Stomach (tissue), 9 donors: ENCODE measurements around the gene DNAJC30. TPM values are rescaled to one million over a fixed set of nuclear protein-coding genes. Genes with fewer than 3 reads are reported as not detected.

Experiments
- DNase-seq, 2 donors: peaks; one replicate each; pipeline versions ENCODE4 v3.0.0 to v3.0.0-alpha.2; 2013 to 2019
- H3K27ac ChIP-seq, 5 donors: fragments of 200-600 bp in 4 of 5; sonication (generic) in 4 of 5; one replicate each; pipeline ENCODE4 v1.5.1; 2013 to 2019; ENCODE audit warnings: mild to moderate bottlenecking in 1 of 5, moderate library complexity in 1 of 5
- H3K27me3 ChIP-seq, 3 donors: fragments of 200-600 bp; sonication (generic); one replicate each; pipeline ENCODE4 v1.5.1; 2017 to 2019; ENCODE audit warnings: mixed run types in 1 of 3
- H3K36me3 ChIP-seq, 4 donors: fragments of 200-600 bp; sonication (generic); 1 replicate in 3 of 4; 2 replicates in 1 of 4; pipeline ENCODE4 v1.5.1; 2016 to 2019
- H3K4me1 ChIP-seq, 4 donors: fragments of 200-600 bp; sonication (generic); one replicate each; pipeline ENCODE4 v1.5.1; 2016 to 2019
- H3K4me3 ChIP-seq, 4 donors: fragments of 200-600 bp; sonication (generic) in 3 of 4; one replicate each; pipeline ENCODE4 v1.5.1; 2016 to 2019; ENCODE audit warnings: mild to moderate bottlenecking in 1 of 4
- H3K9me3 ChIP-seq, 4 donors: fragments of 200-600 bp; sonication (generic); one replicate each; pipeline ENCODE4 v1.5.1; 2016 to 2019
- CTCF ChIP-seq, 7 experiments: fragments of 450-650 bp in 4 of 7; fragments of 200-600 bp in 3 of 7; sonication (generic) in 3 of 7; IDR thresholded peaks; one replicate each; pipeline ENCODE4 v1.5.1; 2016 to 2019; ENCODE audit warnings: antibody characterized with exemption in 7 of 7, control low read depth in 2 of 7, mild to moderate bottlenecking in 1 of 7
- EP300 ChIP-seq: sonication (generic); formaldehyde crosslinking; IDR thresholded peaks from one replicate; pipeline ENCODE4 v1.6.1; 2017; ENCODE audit warnings: antibody characterized with exemption
- POLR2A ChIP-seq, 4 donors: fragments of 450-650 bp; IDR thresholded peaks; one replicate each; pipeline ENCODE4 v1.6.1; 2016; ENCODE audit warnings: antibody characterized with exemption in 4 of 4, control low read depth in 2 of 4, mild to moderate bottlenecking in 1 of 4, moderate library complexity in 1 of 4
- POLR2AphosphoS5 ChIP-seq, 3 donors: sonication (generic); formaldehyde crosslinking; IDR thresholded peaks; one replicate each; pipeline ENCODE4 v1.6.1; 2016; ENCODE audit warnings: antibody characterized with exemption in 3 of 3
- WGBS, 5 donors: extraction: QIAGEN DNeasy Blood & Tissue Kit in 3 of 5; methylation state at CpG; one replicate each; pipeline versions ENCODE4 v1.1.5 to v1.1.7; 2013 to 2018; 5-methylcytosine and 5-hydroxymethylcytosine counted together
- intact Hi-C: fragments of 100-400 bp; cut with DNase I; formaldehyde crosslinking; loops from one replicate; pipeline ENCODE4 v1.15.1; 2023; ENCODE audit warnings: low total_unique reads
- polyA plus RNA-seq, 3 donors: library from polyadenylated mRNA; stranded (reverse); fragments of 200-250 nt; gene quantifications; one replicate each; pipeline ENCODE4 v1.2.3, GENCODE V29; 2013
- total RNA-seq, 5 donors: library from RNA; depleted of rRNA; stranded (reverse); fragments of >200 nt; gene quantifications; one replicate each; pipeline versions ENCODE4 v1.1.0 to v1.2.3, GENCODE V29; 2014 to 2016
- donor health status: healthy with polysubstance abuse.
- donor health status: Bipolar disorder and iron deficiency.
- donor health status: healthy.

Gene DNAJC30
- total and polyA plus RNA-seq, 8 donors, result 1.2 to 11.3 (median 5.7) TPM; not detected in 1

DNA sequence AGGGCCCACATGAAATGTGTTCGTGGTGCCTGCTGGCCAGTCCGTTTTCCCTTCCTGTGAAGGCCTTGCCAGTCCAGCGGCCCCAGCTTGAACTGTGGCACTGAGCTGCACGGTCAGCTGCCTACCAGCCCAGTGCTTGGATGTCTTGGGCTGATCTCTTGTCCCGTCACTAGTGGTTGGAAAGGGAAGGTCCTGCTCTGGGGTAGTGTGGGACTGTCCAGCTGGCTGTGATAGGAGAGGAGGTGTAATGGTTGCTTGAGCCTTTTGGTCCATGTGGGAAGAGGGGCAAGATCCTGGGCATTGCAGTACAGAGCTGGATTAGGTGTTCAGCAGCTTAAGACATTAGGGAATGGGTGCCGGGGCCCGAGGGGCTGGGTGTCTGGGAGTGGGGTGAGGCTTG, 15.2 kb upstream of the DNAJC30 start:
- Histone ChIP-seq H3K4me3 (no peak overlapping the region), H3K27ac (no peak overlapping the region), H3K4me1 (peaks cover 0 to 3% (median 2%) of the 10 kb centered on the region in 4 donors), H3K9me3 (no peaks in the 10 kb centered on the region), H3K36me3 (peaks cover 42 to 97% (median 86%) of the 10 kb centered on the region in 4 donors), H3K27me3 (no peaks in the 10 kb centered on the region)
- DNase-seq, result no peak
- 84 to 92% (median 89%) methylated on average over 7 of the region's 7 CpGs for WGBS, 5 donors
- intact Hi-C loops, result no loop called here
- TF ChIP-seq CTCF (IDR thresholded peaks at IDR 0.05) (no peak), EP300 (no peak), POLR2AphosphoS5 (IDR thresholded peaks at IDR 0.05) (no peak), POLR2A (IDR thresholded peaks at IDR 0.05) (no peak)

- H3K27me3 ChIP-seq, result no peaks in the 10 kb centered on the region
- H3K36me3 ChIP-seq, result peaks cover 55 to 98% (median 94%) of the 10 kb centered on the region in 4 donors
- no peak overlapping the region for H3K4me3 ChIP-seq
- intact Hi-C loops, result no loop called here
- no peak for TF ChIP-seq POLR2A (IDR thresholded peaks at IDR 0.05)
- no peaks in the 10 kb centered on the region for H3K4me1 ChIP-seq
- no peak for DNase-seq
- WGBS, 5 donors, result 78 to 92% (median 90%) methylated on average over 4 of the region's 4 CpGs
- H3K27ac ChIP-seq, result no peak overlapping the region
- H3K9me3 ChIP-seq, result no peaks in the 10 kb centered on the region
Measured at GRCh38 chr7:73696372-73696771, 13.1 kb upstream of the DNAJC30 start.

GRCh38 chr7:73690646-73691045, 7.4 kb upstream of the DNAJC30 start:
- H3K4me1 ChIP-seq, result peaks cover 0 to 3% (median 1%) of the 10 kb centered on the region in 4 donors
- no peaks in the 10 kb centered on the region for H3K9me3 ChIP-seq
- no peak overlapping the region for H3K4me3 ChIP-seq
- H3K27ac ChIP-seq, result no peak overlapping the region
- H3K36me3 ChIP-seq, result peaks cover 57 to 97% (median 92%) of the 10 kb centered on the region in 4 donors
- 84 to 92% (median 87%) methylated on average over 7 of the region's 7 CpGs for WGBS, 5 donors
- intact Hi-C loops, result no loop called here
- H3K27me3 ChIP-seq, result no peaks in the 10 kb centered on the region
- no peak for DNase-seq
- TF ChIP-seq POLR2A (IDR thresholded peaks at IDR 0.05) (no peak), POLR2AphosphoS5 (IDR thresholded peaks at IDR 0.05) (no peak), CTCF (IDR thresholded peaks at IDR 0.05) (no peak), EP300 (no peak)

DNA sequence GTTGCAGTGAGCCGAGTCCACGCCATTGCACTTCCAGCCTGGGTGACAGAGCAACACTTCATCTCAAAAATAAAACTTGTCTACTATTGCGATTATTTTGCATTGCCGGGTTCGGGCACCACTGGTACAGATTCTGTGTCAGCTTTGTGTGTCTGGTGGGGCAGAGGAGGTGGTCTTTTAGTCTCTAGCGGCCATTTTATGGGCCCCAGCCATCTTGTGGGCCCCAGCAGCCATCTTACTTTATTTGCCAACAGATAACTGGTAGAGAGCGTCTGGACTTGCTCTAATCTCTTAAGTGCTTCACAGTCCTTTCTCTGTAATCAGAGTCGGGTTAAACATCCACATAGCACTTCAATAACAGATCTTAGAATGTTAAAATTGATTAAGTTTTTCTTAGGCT, 5.0 kb upstream of the DNAJC30 start:
- DNase-seq, result no peak
- Histone ChIP-seq H3K27ac (no peak overlapping the region), H3K9me3 (no peaks in the 10 kb centered on the region), H3K36me3 (peaks cover 34 to 73% (median 68%) of the 10 kb centered on the region in 4 donors), H3K4me3 (no peak overlapping the region), H3K4me1 (peaks cover 4 to 22% (median 16%) of the 10 kb centered on the region in 4 donors), H3K27me3 (no peaks in the 10 kb centered on the region)
- intact Hi-C loops, result no loop called here
- 92 to 95% (median 94%) methylated on average over 8 of the region's 8 CpGs for WGBS, 5 donors
- TF ChIP-seq CTCF (IDR thresholded peaks at IDR 0.05), result no peak
- TF ChIP-seq POLR2A (IDR thresholded peaks at IDR 0.05), result no peak
- TF ChIP-seq POLR2AphosphoS5 (IDR thresholded peaks at IDR 0.05), result no peak
- no peak for TF ChIP-seq EP300

- no peak for TF ChIP-seq EP300
- no peak for TF ChIP-seq POLR2AphosphoS5 (IDR thresholded peaks at IDR 0.05)
- no peak for TF ChIP-seq CTCF (IDR thresholded peaks at IDR 0.05)
- TF ChIP-seq POLR2A (IDR thresholded peaks at IDR 0.05), result no peak
- no peak for DNase-seq
- Histone ChIP-seq H3K36me3 (peaks cover 15 to 43% (median 38%) of the 10 kb centered on the region in 4 donors), H3K4me3 (no peak overlapping the region), H3K9me3 (no peaks in the 10 kb centered on the region), H3K4me1 (peaks cover 22 to 48% (median 42%) of the 10 kb centered on the region in 4 donors), H3K27ac (no peak overlapping the region), H3K27me3 (no peaks in the 10 kb centered on the region)
- WGBS, 5 donors, result 96 to 98% (median 96%) methylated on average over 18 of the region's 18 CpGs
- intact Hi-C loops, result no loop called here
Measured at GRCh38 chr7:73685311-73685710, 2.1 kb upstream of the DNAJC30 start.
